GM23338 (cell line): ENCODE results near the gene NEU4. TPM values are rescaled to one million over a fixed set of nuclear protein-coding genes. Genes with fewer than 3 reads are reported as not detected.

ENCODE experiments used
- ATAC-seq: fragments of 200-7000 bp; cut with Tn5 transposase; 3 replicates; pipeline ENCODE4 v1.9.1; 2020
- DNase-seq: peaks from one replicate; pipeline ENCODE4 v3.0.0-alpha.2; 2015; ENCODE audit warnings: low spot score
- H2AFZ ChIP-seq: fragments of 200-600 bp; sonication (generic); 2 replicates; pipeline ENCODE4 v1.8.0; 2016; ENCODE audit warnings: antibody characterized with exemption, mild to moderate bottlenecking, moderate library complexity
- H3F3A ChIP-seq: fragments of 200-600 bp; sonication (generic); replicated peaks from 2 replicates; pipeline ENCODE4 v1.8.0; 2017; ENCODE audit warnings: antibody characterized with exemption, mixed run types, low read depth
- H3K27ac ChIP-seq: fragments of 200-600 bp; sonication (generic); 2 replicates; pipeline ENCODE4 v1.6.1; 2016; ENCODE audit warnings: low read depth
- H3K27me3 ChIP-seq: fragments of 200-600 bp; sonication (generic); 2 replicates; pipeline ENCODE4 v1.8.0; 2016; ENCODE audit warnings: mild to moderate bottlenecking, mixed run types, moderate library complexity; ENCODE audit not compliant: insufficient read depth
- H3K36me3 ChIP-seq: fragments of 200-600 bp; sonication (generic); 2 replicates; pipeline ENCODE4 v1.8.0; 2016; ENCODE audit warnings: mild to moderate bottlenecking; ENCODE audit not compliant: insufficient read depth
- H3K4me1 ChIP-seq: fragments of 200-600 bp; sonication (generic); 2 replicates; pipeline ENCODE4 v1.8.0; 2016; ENCODE audit warnings: mild to moderate bottlenecking, moderate library complexity; ENCODE audit not compliant: insufficient read depth
- H3K4me2 ChIP-seq: fragments of 200-600 bp; sonication (generic); 2 replicates; pipeline ENCODE4 v1.7.1; 2017; ENCODE audit warnings: mixed run types
- H3K4me3 ChIP-seq: fragments of 200-600 bp; sonication (generic); 2 replicates; pipeline ENCODE4 v1.6.1; 2016; ENCODE audit warnings: mixed run types
- H3K79me2 ChIP-seq: fragments of 200-600 bp; sonication (generic); replicated peaks from 2 replicates; pipeline ENCODE4 v1.8.0; 2017; ENCODE audit warnings: mild to moderate bottlenecking; ENCODE audit not compliant: insufficient read depth
- H3K9me2 ChIP-seq: fragments of 200-600 bp; sonication (generic); 2 replicates; pipeline ENCODE4 v1.8.0; 2017; ENCODE audit not compliant: insufficient read depth
- H4K20me1 ChIP-seq: fragments of 200-600 bp; sonication (generic); replicated peaks from 2 replicates; pipeline ENCODE4 v1.8.0; 2017; ENCODE audit warnings: mild to moderate bottlenecking; ENCODE audit not compliant: insufficient read depth
- H3K27ac Mint-ChIP-seq: 2 replicates; pipeline ENCODE4 v1.8.0; 2020; ENCODE audit warnings: inconsistent platforms, mild to moderate bottlenecking, moderate library complexity, mixed read lengths
- H3K27me3 Mint-ChIP-seq: 3 replicates; pipeline ENCODE4 v1.8.0; 2022; ENCODE audit warnings: low read depth, mild to moderate bottlenecking, moderate library complexity, mixed read lengths, inconsistent platforms; ENCODE audit not compliant: insufficient read depth, poor library complexity
- H3K36me3 Mint-ChIP-seq: 3 replicates; pipeline ENCODE4 v1.8.0; 2021; ENCODE audit warnings: low read depth, mild to moderate bottlenecking, inconsistent platforms, moderate library complexity, mixed read lengths
- H3K4me1 Mint-ChIP-seq: 3 replicates; pipeline ENCODE4 v1.8.0; 2020; ENCODE audit warnings: mild to moderate bottlenecking, inconsistent platforms, mixed read lengths
- H3K4me3 Mint-ChIP-seq: 3 replicates; pipeline ENCODE4 v1.8.0; 2021; ENCODE audit warnings: moderate library complexity, mild to moderate bottlenecking, inconsistent platforms, mixed read lengths
- H3K9me3 Mint-ChIP-seq: 3 replicates; pipeline ENCODE4 v1.8.0; 2020; ENCODE audit warnings: moderate library complexity, mild to moderate bottlenecking, inconsistent platforms, mixed read lengths
- ETS1 ChIP-seq: IDR thresholded peaks from 2 replicates; pipeline ENCODE4 v1.6.1; 2016; ENCODE audit warnings: antibody characterized with exemption
- EZH2phosphoT487 ChIP-seq: fragments of 200-600 bp; sonication (generic); IDR thresholded peaks from one replicate; pipeline ENCODE4 v1.8.1; 2018; ENCODE audit warnings: antibody characterized with exemption; ENCODE audit not compliant: unreplicated experiment
- NANOG ChIP-seq: IDR thresholded peaks from 2 replicates; pipeline ENCODE4 v1.6.1; 2016; ENCODE audit warnings: antibody characterized with exemption, borderline replicate concordance
- POLR2AphosphoS5 ChIP-seq: IDR thresholded peaks from 2 replicates; pipeline ENCODE4 v1.6.1; 2016; ENCODE audit warnings: antibody characterized with exemption, low read depth
- ZNF462 ChIP-seq: fragments of 250-450 bp; sonication (Bioruptor Pico); IDR thresholded peaks from 2 replicates; pipeline ENCODE4 v1.5.0; 2020; ENCODE audit warnings: mild to moderate bottlenecking, moderate library complexity
- polyA plus RNA-seq: library from polyadenylated mRNA; unstranded; fragments of >200 nt; fragmentation: Nextera tagmentation; extraction: Ambion mirVana; gene quantifications from 2 replicates; pipeline ENCODE4 v1.2.1, GENCODE V29; 2016
- total RNA-seq: library from RNA; depleted of rRNA; stranded (reverse); fragments of >200 nt; shearing (Covaris generic); gene quantifications from 2 replicates; pipeline ENCODE4 v1.2.3, GENCODE V29; 2014

The NEU4 gene
- total and polyA plus RNA-seq, 2 experiments from 2014 or later = 0.29 to 1.2 TPM

GRCh38 chr2:241860184-241861078, 51.4 kb downstream of the NEU4 start (continued):
- no peak for TF ChIP-seq ZNF462
- TF ChIP-seq ETS1 = no peak
- no peak for TF ChIP-seq EZH2phosphoT487
- TF ChIP-seq NANOG = no peak
- no peak for TF ChIP-seq POLR2AphosphoS5

GRCh38 chr2:241861264-241861663, 52.3 kb downstream of the NEU4 start:
- no peak overlapping the region; the same call in 2 of the 3 replicates for H3K4me3 Mint-ChIP-seq
- no peak overlapping the region for H3K27ac Mint-ChIP-seq
- no peak for TF ChIP-seq ZNF462

More at GRCh38 chr2:241861264-241861663, 52.3 kb downstream of the NEU4 start:
- Mint-ChIP-seq H3K36me3 (no peaks in the 10 kb centered on the region; the same call in 2 of the 3 replicates), H3K27me3 (peaks cover 22% of the 10 kb centered on the region), H3K4me1 (peaks cover 29% of the 10 kb centered on the region), H3K9me3 (peaks cover 5% of the 10 kb centered on the region)
- H3K27me3 ChIP-seq = no peaks in the 10 kb centered on the region
- no peaks in the 10 kb centered on the region for H3K9me2 ChIP-seq
- H3K4me1 ChIP-seq = peaks cover 7% of the 10 kb centered on the region; the same call in 1 of the 2 replicates
- no peak overlapping the region for H2AFZ ChIP-seq
- H3K36me3 ChIP-seq = no peaks in the 10 kb centered on the region
- no peak overlapping the region for H3K4me3 ChIP-seq
- DNase-seq (no peak), ATAC-seq (no peak)
- no peaks in the 10 kb centered on the region for H3K79me2 ChIP-seq
- no peak overlapping the region for H3K27ac ChIP-seq
- no peaks in the 10 kb centered on the region for H4K20me1 ChIP-seq
- H3K4me2 ChIP-seq = no peak overlapping the region
- H3F3A ChIP-seq = peaks cover 13% of the 10 kb centered on the region; the same call in 1 of the 2 replicates
